Kidney (tissue), 14 donors: Measurements from ENCODE around the gene TRIM66. TPM values are rescaled to one million over a fixed set of nuclear protein-coding genes. Genes with fewer than 3 reads are reported as not detected.

Source experiments
- DNase-seq, 5 donors: peaks; one replicate each; pipeline ENCODE4 v3.0.0-alpha.2; 2013 to 2020
- FAIRE-seq: peaks from 2 replicates; lab custom pipeline; 2012; peaks lifted over from hg19 to GRCh38; lab: Jason Lieb, UNC
- H3K27ac ChIP-seq, 2 donors: one replicate each; pipeline ENCODE4 v1.7.0; 2013; ENCODE audit warnings: low read depth in 2 of 2, low read length in 2 of 2, inconsistent platforms in 1 of 2
- H3K27me3 ChIP-seq: one replicate; pipeline ENCODE4 v1.7.1; 2013; ENCODE audit warnings: low read length, inconsistent platforms; ENCODE audit not compliant: control insufficient read depth, insufficient read depth
- H3K36me3 ChIP-seq, 3 donors: one replicate each; pipeline versions ENCODE4 v1.7.0 to v1.7.1; 2013; ENCODE audit warnings: low read length in 3 of 3, control low read depth in 1 of 3, inconsistent platforms in 1 of 3; ENCODE audit not compliant: insufficient read depth in 3 of 3, control insufficient read depth in 2 of 3
- H3K4me1 ChIP-seq, 3 donors: one replicate each; pipeline versions ENCODE4 v1.7.0 to v1.7.1; 2013; ENCODE audit warnings: low read length in 3 of 3, inconsistent platforms in 1 of 3, low read depth in 1 of 3; ENCODE audit not compliant: control insufficient read depth in 2 of 3, insufficient read depth in 2 of 3
- H3K4me3 ChIP-seq, 3 donors: one replicate each; pipeline versions ENCODE4 v1.7.0 to v1.8.1; 2013; ENCODE audit warnings: low read length in 3 of 3, control low read depth in 1 of 3, inconsistent platforms in 1 of 3
- H3K9ac ChIP-seq, 3 donors: one replicate each; pipeline versions ENCODE4 v1.7.0 to v1.7.1; 2013; ENCODE audit warnings: low read length in 3 of 3, control low read depth in 1 of 3, inconsistent platforms in 1 of 3
- H3K9me3 ChIP-seq, 3 donors: one replicate each; pipeline versions ENCODE4 v1.7.0 to v1.7.1; 2013; ENCODE audit warnings: low read length in 3 of 3, control low read depth in 1 of 3, inconsistent platforms in 1 of 3; ENCODE audit not compliant: control insufficient read depth in 2 of 3, insufficient read depth in 1 of 3
- CTCF ChIP-seq: IDR thresholded peaks from 3 replicates; pipeline ENCODE4 v1.5.1; 2012; ENCODE audit warnings: mild to moderate bottlenecking, moderate library complexity, borderline replicate concordance; ENCODE audit not compliant: insufficient read depth; ENCODE audit errors: extremely low read depth
- intact Hi-C: fragments of 100-400 bp; cut with DNase I; formaldehyde crosslinking; loops from one replicate; pipeline ENCODE4 v1.11.1; 2022
- polyA plus RNA-seq: library from polyadenylated mRNA; stranded (reverse); fragments of 350-450 nt; fragmentation: Illumina TruSeq; extraction: RNeasy Lipid Tissue Mini Kit (QIAGEN cat#74804); gene quantifications from one replicate; pipeline ENCODE4 v1.2.3, GENCODE V29; 2014; ENCODE audit warnings: low read depth, low replicate concordance; ENCODE audit not compliant: insufficient read depth
- total RNA-seq: library from RNA; stranded (reverse); fragmentation: NEBNext Ultra II Directional; extraction: Animal tissue kit (Norgen Biotek cat#: 25700); gene quantifications from one replicate; pipeline ENCODE4 v1.2.1, GENCODE V29; 2021
- donor health status: control.
- donor health status: control.
- donor health status: control.
- donor health status: control.
- donor health status: control.
- donor health status: DM: yes; HTN: yes; CAD: no.
- donor health status: Normal renal cell carcinoma (clear cell type).

The TRIM66 gene
- total and polyA plus RNA-seq, 2 donors from 2014 or later = 1.4 to 25.7 TPM

DNA sequence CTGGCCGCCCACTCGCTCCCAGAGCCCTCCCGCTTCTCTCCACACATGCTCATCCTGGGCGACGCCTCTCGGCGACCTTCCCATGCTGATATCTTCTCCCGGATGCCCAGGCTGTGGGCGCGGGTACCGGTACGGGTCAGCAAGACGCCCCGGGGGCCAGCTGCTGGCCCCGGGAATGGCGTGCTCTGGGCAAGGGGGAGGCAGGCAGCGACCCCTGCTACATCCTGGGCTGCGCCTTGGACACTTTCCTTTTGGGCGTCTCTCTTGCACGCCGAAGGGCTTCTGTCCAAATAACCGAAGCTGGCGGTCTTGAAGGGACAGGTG is 48.2 kb upstream of the TRIM66 start:
- TF ChIP-seq CTCF = no peak
- intact Hi-C loops = no loop called here
- Histone ChIP-seq H3K27me3 (no peaks in the 10 kb centered on the region), H3K9me3 (no peaks in the 10 kb centered on the region), H3K4me1 (peaks cover 0 to 9% (median 3%) of the 10 kb centered on the region in 3 donors), H3K36me3 (peaks cover 0 to 3% (median 1%) of the 10 kb centered on the region in 3 donors), H3K9ac (no peak overlapping the region), H3K27ac (no peak overlapping the region), H3K4me3 (no peak overlapping the region)
- DNase-seq (no peak), FAIRE-seq (no peak)

DNA sequence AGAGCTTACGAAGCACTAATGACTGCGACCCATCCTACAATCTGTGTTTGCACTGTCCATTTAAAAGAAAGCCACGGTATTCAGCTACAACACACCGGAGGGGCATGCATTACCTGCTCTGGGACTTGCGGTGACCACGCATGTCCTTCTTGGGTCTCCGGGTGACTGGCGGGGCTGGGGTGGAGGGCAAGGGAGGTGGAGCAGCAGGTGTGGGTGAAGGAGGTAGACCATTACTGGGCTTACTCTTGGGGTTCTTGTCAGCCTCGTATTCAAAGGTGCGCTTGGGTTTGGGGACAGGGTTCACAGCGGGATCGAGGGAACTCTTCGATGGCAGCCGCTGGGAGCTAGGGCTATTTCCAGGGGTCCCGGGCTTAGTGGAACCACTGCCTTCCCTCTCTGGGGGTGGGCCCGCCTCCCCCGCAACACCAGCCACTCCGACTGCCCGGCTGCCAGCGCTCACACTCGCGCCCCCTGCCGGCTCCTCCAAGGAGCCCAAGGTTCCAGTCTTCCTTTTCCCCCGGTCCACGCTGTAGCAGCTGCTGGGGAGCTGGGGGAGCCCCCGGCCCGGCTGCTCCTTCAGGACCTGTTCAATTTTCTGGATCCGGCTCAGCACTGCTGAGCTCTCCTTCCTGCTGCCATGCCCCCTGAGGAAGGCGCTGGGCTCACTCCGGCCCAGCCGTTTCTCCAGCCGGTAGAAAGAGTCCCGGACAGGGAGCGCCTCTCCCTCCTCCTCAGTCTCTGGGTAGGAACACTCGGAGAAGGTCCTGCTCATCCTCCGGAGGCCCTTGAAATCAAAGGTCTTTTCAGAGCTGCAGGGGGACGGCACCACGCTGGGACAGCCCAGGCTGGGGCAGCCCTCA is 47.6 kb upstream of the TRIM66 start:
- Histone ChIP-seq H3K9ac (no peak overlapping the region), H3K4me3 (no peak overlapping the region), H3K9me3 (no peaks in the 10 kb centered on the region), H3K4me1 (peaks cover 0 to 9% (median 3%) of the 10 kb centered on the region in 3 donors), H3K27me3 (no peaks in the 10 kb centered on the region), H3K27ac (no peak overlapping the region), H3K36me3 (peaks cover 0 to 3% (median 3%) of the 10 kb centered on the region in 3 donors)
- TF ChIP-seq CTCF = no peak
- DNase-seq (no peak), FAIRE-seq (no peak)
- intact Hi-C loops = no loop called here

- H3K4me3 ChIP-seq = no peak overlapping the region
- intact Hi-C loops = no loop called here
- no peak overlapping the region for H3K27ac ChIP-seq
- H3K36me3 ChIP-seq = peaks cover 3 to 5% (median 3%) of the 10 kb centered on the region in 3 donors
- TF ChIP-seq CTCF = no peak
- H3K4me1 ChIP-seq = peaks cover 0 to 9% (median 3%) of the 10 kb centered on the region in 3 donors
- no peak for DNase-seq
- no peak overlapping the region for H3K9ac ChIP-seq
- FAIRE-seq = no peak
- H3K9me3 ChIP-seq = no peaks in the 10 kb centered on the region
- H3K27me3 ChIP-seq = no peaks in the 10 kb centered on the region
Observed at GRCh38 chr11:8729067-8729466, 46.6 kb upstream of the TRIM66 start.
